NCI-H1105 treated with DMSO at 0.1 percent for 48 hours (cell line): ENCODE measurements around the gene MTHFD2.
"Not testable (repeated sequence)": the region's sequence is repeated elsewhere in the genome, so short reads cannot be mapped to it uniquely, and the experiment has no call there.

Source experiments
- DNase-seq: peaks from one replicate; lab custom pipeline; 2025; lab: John Stamatoyannopoulos, UW

The MTHFD2 gene

GRCh38 chr2:74198461-74199274 is at the start of gene MTHFD2:
Gene MTHFD2 (plus strand): TSS chr2:74198615. CDS start chr2:74198642, 27 bp downstream.
- DNase-seq, result peak; percentile 92

GRCh38 chr2:74149247-74149525 is 49.2 kb upstream of the MTHFD2 start:
- no peak for DNase-seq

GRCh38 chr2:74149570-74150319 is 48.7 kb upstream of the MTHFD2 start:
- no peak for DNase-seq

- no peak for DNase-seq
Observed at GRCh38 chr2:74152954-74153353, 45.5 kb upstream of the MTHFD2 start.

GRCh38 chr2:74155830-74156229 is 42.6 kb upstream of the MTHFD2 start:
- DNase-seq, result no peak

GRCh38 chr2:74162951-74163350 is 35.5 kb upstream of the MTHFD2 start:
- DNase-seq, result no peak

- DNase-seq, result no peak
Observed at GRCh38 chr2:74164761-74165160, 33.7 kb upstream of the MTHFD2 start.

GRCh38 chr2:74168739-74169138 is 29.7 kb upstream of the MTHFD2 start:
- no peak for DNase-seq

- no peak for DNase-seq
Observed at GRCh38 chr2:74174909-74175308, 23.5 kb upstream of the MTHFD2 start.

- no peak for DNase-seq
Observed at GRCh38 chr2:74177696-74178095, 20.7 kb upstream of the MTHFD2 start.

- DNase-seq, result peak; percentile 95
Observed at GRCh38 chr2:74178211-74179062, 20.0 kb upstream of the MTHFD2 start, which contains the start of gene MOB1A. Gene MOB1A (minus strand): TSS chr2:74178879. CDS start chr2:74178674, 205 bp downstream.

GRCh38 chr2:74179063-74179865 is 19.2 kb upstream of the MTHFD2 start:
- no peak for DNase-seq

GRCh38 chr2:74181739-74182138 is 16.7 kb upstream of the MTHFD2 start:
- DNase-seq, result no peak

- no peak for DNase-seq
Observed at GRCh38 chr2:74183878-74184277, 14.5 kb upstream of the MTHFD2 start.

GRCh38 chr2:74186038-74186437 is 12.4 kb upstream of the MTHFD2 start:
- no peak for DNase-seq

GRCh38 chr2:74186706-74187105 is 11.7 kb upstream of the MTHFD2 start:
- not testable (repeated sequence) for DNase-seq

- peak; percentile 38 for DNase-seq
Observed at GRCh38 chr2:74188018-74188601, 10.3 kb upstream of the MTHFD2 start.

- DNase-seq, result no peak
Observed at GRCh38 chr2:74188696-74189095, 9.7 kb upstream of the MTHFD2 start.

- DNase-seq, result no peak
Observed at GRCh38 chr2:74191596-74192380, 6.6 kb upstream of the MTHFD2 start.

GRCh38 chr2:74194799-74195198 is 3.6 kb upstream of the MTHFD2 start:
- no peak for DNase-seq
